HEK293 (cell line): ENCODE results near the gene CACNB3.

Source experiments
- ATF2 ChIP-seq: fragments of 450-650 bp; formaldehyde crosslinking; IDR thresholded peaks from 2 replicates; pipeline ENCODE4 v1.5.1; 2016; ENCODE audit warnings: missing biosample characterization, missing genetic modification characterization, low read depth
- EGR2 ChIP-seq: fragments of 450-650 bp; formaldehyde crosslinking; IDR thresholded peaks from 2 replicates; pipeline ENCODE4 v1.5.1; 2016; ENCODE audit warnings: low read depth, missing biosample characterization, missing genetic modification characterization
- GLI4 ChIP-seq: fragments of 450-650 bp; formaldehyde crosslinking; IDR thresholded peaks from 2 replicates; pipeline ENCODE4 v1.5.1; 2016; ENCODE audit warnings: missing biosample characterization, missing genetic modification characterization
- HOXD13 ChIP-seq: sonication (generic); formaldehyde crosslinking; IDR thresholded peaks from 2 replicates; pipeline ENCODE4 v1.8.0; 2022; ENCODE audit warnings: missing genetic modification reagents, borderline replicate concordance
- IKZF3 ChIP-seq: fragments of 450-650 bp; IDR thresholded peaks from 2 replicates; pipeline ENCODE4 v1.5.0; 2018; ENCODE audit warnings: missing biosample characterization, mild to moderate bottlenecking, missing genetic modification characterization, moderate library complexity
- PRDM1 ChIP-seq: fragments of 450-650 bp; formaldehyde crosslinking; IDR thresholded peaks from 2 replicates; pipeline ENCODE4; 2016; ENCODE audit warnings: missing biosample characterization, missing genetic modification characterization
- ZBTB1 ChIP-seq: fragments of 450-650 bp; formaldehyde crosslinking; IDR thresholded peaks from 2 replicates; pipeline ENCODE4 v1.5.1; 2016; ENCODE audit warnings: missing biosample characterization, missing genetic modification characterization
- ZBTB21 ChIP-seq: fragments of 450-650 bp; formaldehyde crosslinking; IDR thresholded peaks from 2 replicates; pipeline ENCODE4 v1.5.1; 2017; ENCODE audit warnings: missing biosample characterization, missing genetic modification characterization
- ZBTB7A ChIP-seq: fragments of 450-650 bp; formaldehyde crosslinking; IDR thresholded peaks from 2 replicates; pipeline ENCODE4 v1.5.1; 2016; ENCODE audit warnings: low read depth, missing biosample characterization, missing genetic modification characterization
- ZNF10 ChIP-seq: fragments of 450-650 bp; formaldehyde crosslinking; IDR thresholded peaks from 2 replicates; pipeline ENCODE4 v1.5.1; 2017; ENCODE audit warnings: missing biosample characterization, missing genetic modification characterization
- ZNF114 ChIP-seq: fragments of 450-650 bp; formaldehyde crosslinking; IDR thresholded peaks from 2 replicates; pipeline ENCODE4 v1.5.0; 2017; ENCODE audit warnings: missing biosample characterization, missing genetic modification characterization
- ZNF155 ChIP-seq: fragments of 450-650 bp; formaldehyde crosslinking; IDR thresholded peaks from 2 replicates; pipeline ENCODE4 v1.5.1; 2016; ENCODE audit warnings: missing biosample characterization, missing genetic modification characterization
- ZNF157 ChIP-seq: fragments of 450-650 bp; formaldehyde crosslinking; IDR thresholded peaks from 2 replicates; pipeline ENCODE4 v1.5.1; 2016; ENCODE audit warnings: missing biosample characterization, missing genetic modification characterization
- ZNF184 ChIP-seq: fragments of 450-650 bp; IDR thresholded peaks from 2 replicates; pipeline ENCODE4 v1.5.1; 2018; ENCODE audit warnings: missing biosample characterization, mild to moderate bottlenecking, missing genetic modification characterization
- ZNF202 ChIP-seq: fragments of 450-650 bp; formaldehyde crosslinking; IDR thresholded peaks from 2 replicates; pipeline ENCODE4 v1.5.1; 2016; ENCODE audit warnings: missing biosample characterization, missing genetic modification characterization, borderline replicate concordance
- ZNF211 ChIP-seq: fragments of 450-650 bp; formaldehyde crosslinking; IDR thresholded peaks from 2 replicates; pipeline ENCODE4 v1.5.1; 2016; ENCODE audit warnings: low read depth, missing biosample characterization, missing genetic modification characterization
- ZNF214 ChIP-seq: fragments of 450-650 bp; formaldehyde crosslinking; IDR thresholded peaks from 2 replicates; pipeline ENCODE4 v1.5.1; 2017; ENCODE audit warnings: missing biosample characterization, mild to moderate bottlenecking, missing genetic modification characterization, borderline replicate concordance
- ZNF221 ChIP-seq: fragments of 450-650 bp; formaldehyde crosslinking; IDR thresholded peaks from 2 replicates; pipeline ENCODE4 v1.5.1; 2017; ENCODE audit warnings: missing biosample characterization, missing genetic modification characterization, borderline replicate concordance
- ZNF398 ChIP-seq: fragments of 450-650 bp; formaldehyde crosslinking; IDR thresholded peaks from 2 replicates; pipeline ENCODE4 v1.5.1; 2017; ENCODE audit warnings: missing biosample characterization, missing genetic modification characterization
- ZNF423 ChIP-seq: fragments of 450-650 bp; formaldehyde crosslinking; IDR thresholded peaks from 2 replicates; pipeline ENCODE4 v1.5.1; 2016; ENCODE audit warnings: missing biosample characterization, missing genetic modification characterization
- ZNF449 ChIP-seq: fragments of 450-650 bp; formaldehyde crosslinking; IDR thresholded peaks from 2 replicates; pipeline ENCODE4 v1.5.1; 2017; ENCODE audit warnings: missing biosample characterization, mild to moderate bottlenecking, missing genetic modification characterization, moderate library complexity
- ZNF501 ChIP-seq: fragments of 450-650 bp; formaldehyde crosslinking; IDR thresholded peaks from 2 replicates; pipeline ENCODE4 v1.5.1; 2016; ENCODE audit warnings: missing biosample characterization, missing genetic modification characterization
- ZNF510 ChIP-seq: fragments of 450-650 bp; formaldehyde crosslinking; IDR thresholded peaks from 2 replicates; pipeline ENCODE4 v1.5.1; 2018; ENCODE audit warnings: mild to moderate bottlenecking, missing genetic modification characterization, missing biosample characterization; ENCODE audit not compliant: insufficient replicate concordance
- ZNF561 ChIP-seq: fragments of 450-650 bp; IDR thresholded peaks from 2 replicates; pipeline ENCODE4 v1.5.1; 2018; ENCODE audit warnings: missing biosample characterization, missing genetic modification characterization, borderline replicate concordance
- ZNF596 ChIP-seq: fragments of 450-650 bp; IDR thresholded peaks from 2 replicates; pipeline ENCODE4 v1.5.0; 2018; ENCODE audit warnings: missing biosample characterization, mild to moderate bottlenecking, missing genetic modification characterization, moderate library complexity
- ZNF624 ChIP-seq: fragments of 450-650 bp; formaldehyde crosslinking; IDR thresholded peaks from 2 replicates; pipeline ENCODE4 v1.5.1; 2017; ENCODE audit warnings: missing biosample characterization, missing genetic modification characterization
- ZNF660 ChIP-seq: fragments of 450-650 bp; IDR thresholded peaks from 2 replicates; pipeline ENCODE4 v1.5.1; 2018; ENCODE audit warnings: missing biosample characterization, mild to moderate bottlenecking, missing genetic modification characterization
- ZNF701 ChIP-seq: fragments of 450-650 bp; formaldehyde crosslinking; IDR thresholded peaks from 2 replicates; pipeline ENCODE4 v1.5.1; 2016; ENCODE audit warnings: missing biosample characterization, missing genetic modification characterization
- TF ChIP-seq, protein P1 (sequence below): fragments of 450-650 bp; formaldehyde crosslinking; optimal IDR thresholded peaks from 2 replicates; pipeline ENCODE3; 2016; ENCODE audit warnings: missing biosample characterization, mild to moderate bottlenecking, missing genetic modification characterization
- TF ChIP-seq, protein P2 (sequence below): fragments of 450-650 bp; formaldehyde crosslinking; IDR thresholded peaks from 2 replicates; pipeline ENCODE4 v1.5.1; 2016; ENCODE audit warnings: missing biosample characterization, missing genetic modification characterization
- TF ChIP-seq, protein P3 (sequence below): fragments of 450-650 bp; formaldehyde crosslinking; IDR thresholded peaks from 2 replicates; pipeline ENCODE4 v1.5.1; 2016; ENCODE audit warnings: missing biosample characterization, missing genetic modification characterization

CACNB3 gene

GRCh38 chr12:48814262-48815125, 3.8 kb upstream of the CACNB3 start (continued):
- TF ChIP-seq ZBTB21 (tag by site-specific recombination) (no peak), ZBTB7A (tag by site-specific recombination) (peak; percentile 90), ZNF660 (tag by site-specific recombination) (peak; percentile 97), ZNF155 (tag by site-specific recombination) (no peak), PRDM1 (tag by site-specific recombination) (no peak), ZBTB1 (tag by site-specific recombination) (0 out of 2 replicates have a peak, but pooled peaks have one; percentile 13), ZNF211 (tag by site-specific recombination) (no peak), ZNF596 (tag by site-specific recombination) (no peak; the same call in 1 of the 2 replicates), ZNF114 (tag by site-specific recombination) (no peak), ZNF701 (tag by site-specific recombination) (0 out of 2 replicates have a peak, but pooled peaks have one; percentile 11), ZNF10 (tag by site-specific recombination) (0 out of 2 replicates have a peak, but pooled peaks have one; percentile 30), IKZF3 (peak; percentile 39), ZNF423 (tag by site-specific recombination) (peak; percentile 92), ZNF157 (tag by site-specific recombination) (no peak), ZNF449 (peak; percentile 42; the same call in 1 of the 2 replicates), ZNF202 (tag by site-specific recombination) (no peak), ZNF184 (tag by site-specific recombination) (peak; percentile 63; the same call in 1 of the 2 replicates), HOXD13 (CRISPR knock-in tag) (no peak), ZNF398 (tag by site-specific recombination) (no peak; the same call in 1 of the 2 replicates), ZNF561 (peak; percentile 85), ZNF510 (tag by site-specific recombination) (no peak), ZNF214 (tag by site-specific recombination) (no peak), ZNF221 (tag by site-specific recombination) (peak; percentile 86; the same call in 1 of the 2 replicates), ZNF624 (no peak), EGR2 (tag by site-specific recombination) (no peak), ATF2 (tag by site-specific recombination) (no peak), ZNF501 (tag by site-specific recombination) (peak; percentile 64; the same call in 1 of the 2 replicates), GLI4 (tag by site-specific recombination) (no peak)
- TF ChIP-seq, protein P1, sequence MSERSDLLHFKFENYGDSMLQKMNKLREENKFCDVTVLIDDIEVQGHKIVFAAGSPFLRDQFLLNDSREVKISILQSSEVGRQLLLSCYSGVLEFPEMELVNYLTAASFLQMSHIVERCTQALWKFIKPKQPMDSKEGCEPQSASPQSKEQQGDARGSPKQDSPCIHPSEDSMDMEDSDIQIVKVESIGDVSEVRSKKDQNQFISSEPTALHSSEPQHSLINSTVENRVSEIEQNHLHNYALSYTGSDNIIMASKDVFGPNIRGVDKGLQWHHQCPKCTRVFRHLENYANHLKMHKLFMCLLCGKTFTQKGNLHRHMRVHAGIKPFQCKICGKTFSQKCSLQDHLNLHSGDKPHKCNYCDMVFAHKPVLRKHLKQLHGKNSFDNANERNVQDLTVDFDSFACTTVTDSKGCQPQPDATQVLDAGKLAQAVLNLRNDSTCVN (tag by site-specific recombination) = peak; percentile 75
- TF ChIP-seq, protein P2, sequence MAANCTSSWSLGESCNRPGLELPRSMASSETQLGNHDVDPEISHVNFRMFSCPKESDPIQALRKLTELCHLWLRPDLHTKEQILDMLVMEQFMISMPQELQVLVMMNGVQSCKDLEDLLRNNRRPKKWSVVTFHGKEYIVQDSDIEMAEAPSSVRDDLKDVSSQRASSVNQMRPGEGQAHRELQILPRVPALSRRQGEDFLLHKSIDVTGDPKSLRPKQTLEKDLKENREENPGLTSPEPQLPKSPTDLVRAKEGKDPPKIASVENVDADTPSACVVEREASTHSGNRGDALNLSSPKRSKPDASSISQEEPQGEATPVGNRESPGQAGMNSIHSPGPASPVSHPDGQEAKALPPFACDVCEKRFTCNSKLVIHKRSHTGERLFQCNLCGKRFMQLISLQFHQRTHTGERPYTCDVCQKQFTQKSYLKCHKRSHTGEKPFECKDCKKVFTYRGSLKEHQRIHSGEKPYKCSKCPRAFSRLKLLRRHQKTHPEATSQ (tag by site-specific recombination) = peak; percentile 77; the same call in 1 of the 2 replicates
- TF ChIP-seq, protein P3, sequence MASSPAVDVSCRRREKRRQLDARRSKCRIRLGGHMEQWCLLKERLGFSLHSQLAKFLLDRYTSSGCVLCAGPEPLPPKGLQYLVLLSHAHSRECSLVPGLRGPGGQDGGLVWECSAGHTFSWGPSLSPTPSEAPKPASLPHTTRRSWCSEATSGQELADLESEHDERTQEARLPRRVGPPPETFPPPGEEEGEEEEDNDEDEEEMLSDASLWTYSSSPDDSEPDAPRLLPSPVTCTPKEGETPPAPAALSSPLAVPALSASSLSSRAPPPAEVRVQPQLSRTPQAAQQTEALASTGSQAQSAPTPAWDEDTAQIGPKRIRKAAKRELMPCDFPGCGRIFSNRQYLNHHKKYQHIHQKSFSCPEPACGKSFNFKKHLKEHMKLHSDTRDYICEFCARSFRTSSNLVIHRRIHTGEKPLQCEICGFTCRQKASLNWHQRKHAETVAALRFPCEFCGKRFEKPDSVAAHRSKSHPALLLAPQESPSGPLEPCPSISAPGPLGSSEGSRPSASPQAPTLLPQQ = peak; percentile 58
